Measurements from ENCODE around the gene GMPPB. TPM values are rescaled to one million over a fixed set of nuclear protein-coding genes. Genes with fewer than 3 reads are reported as not detected.

The GMPPB gene
- 10 to 100 TPM; 15.6 to 20.5 (median 17.3) TPM for total RNA-seq

DNA sequence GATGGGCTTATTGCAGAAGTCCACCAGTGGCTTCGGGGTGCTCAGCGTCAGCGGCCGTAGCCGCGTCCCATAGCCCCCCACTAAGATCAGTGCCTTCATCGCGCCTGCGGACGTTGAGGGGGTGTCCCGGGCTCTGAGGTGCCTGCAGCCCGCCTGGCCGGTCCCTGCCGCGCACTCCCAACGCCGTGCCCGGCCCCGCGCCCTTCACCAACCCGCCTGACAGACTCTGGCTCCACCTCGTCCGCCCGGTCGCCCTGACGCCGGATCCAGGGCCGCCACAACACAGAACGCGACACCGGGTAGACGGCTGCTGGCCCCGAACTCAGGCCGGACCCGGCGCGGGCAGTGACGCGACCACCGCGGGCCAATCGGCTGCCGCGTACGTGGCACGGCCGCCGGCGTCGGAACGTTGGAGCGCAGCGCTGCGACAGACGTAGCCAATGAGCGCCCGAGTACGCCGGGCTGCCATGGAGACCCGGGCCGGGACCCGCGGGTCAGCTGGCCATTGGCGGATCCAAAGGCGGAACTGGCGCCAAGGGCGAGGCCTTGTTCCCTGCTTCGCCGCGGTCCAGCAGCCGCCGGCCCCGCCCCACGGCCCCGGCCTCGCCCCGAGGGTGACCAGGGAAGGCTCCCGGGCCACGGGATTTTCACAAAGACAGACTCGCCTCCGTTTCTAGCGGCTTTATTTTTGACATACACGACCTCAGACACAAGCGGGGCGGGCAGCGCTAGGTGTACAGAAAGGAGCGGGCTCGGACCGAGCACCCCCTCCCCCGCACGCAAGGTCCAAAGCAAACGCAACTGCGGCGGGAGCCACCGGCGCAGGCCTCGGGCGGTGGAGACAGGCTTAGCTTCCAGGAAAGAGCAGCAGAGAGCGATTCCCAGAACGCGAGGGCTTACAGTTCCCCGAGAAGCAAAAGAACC lies at the start of gene GMPPB:
Gene GMPPB, minus strand, starts transcription at position 324 of the 924 bp plus-strand sequence. Its CDS starts 225 bp downstream, at position 99.
- Histone ChIP-seq H3K27me3 (no peaks in the 10 kb centered on the region), H3K27ac (peak within 1 kb of the TSS; percentile 80 to 99 (median 90)), H3K4me1 (peaks cover 0 to 55% (median 18%) of the 10 kb centered on the region in 3 donors), H3K4me3 (peak within 1 kb of the TSS; percentile 76 to 99), H3K9me3 (no peaks in the 10 kb centered on the region), H3K36me3 (peaks cover 0 to 61% of the 10 kb centered on the region in 2 donors)
- 0% methylated on average over 1 of the region's 102 CpGs; no CpG with 5 or more reads in 1 of the 2 donors for WGBS, 2 donors (ENCODE audit: low coverage in 1 of 2)
- ATAC-seq: peak; percentile 94
- peak; percentile 91 for TF ChIP-seq POLR2AphosphoS5 (IDR thresholded peaks at IDR 0.05)
- peak; percentile 76 to 89 for TF ChIP-seq POLR2A (IDR thresholded peaks at IDR 0.05)
- TF ChIP-seq, protein P1, sequence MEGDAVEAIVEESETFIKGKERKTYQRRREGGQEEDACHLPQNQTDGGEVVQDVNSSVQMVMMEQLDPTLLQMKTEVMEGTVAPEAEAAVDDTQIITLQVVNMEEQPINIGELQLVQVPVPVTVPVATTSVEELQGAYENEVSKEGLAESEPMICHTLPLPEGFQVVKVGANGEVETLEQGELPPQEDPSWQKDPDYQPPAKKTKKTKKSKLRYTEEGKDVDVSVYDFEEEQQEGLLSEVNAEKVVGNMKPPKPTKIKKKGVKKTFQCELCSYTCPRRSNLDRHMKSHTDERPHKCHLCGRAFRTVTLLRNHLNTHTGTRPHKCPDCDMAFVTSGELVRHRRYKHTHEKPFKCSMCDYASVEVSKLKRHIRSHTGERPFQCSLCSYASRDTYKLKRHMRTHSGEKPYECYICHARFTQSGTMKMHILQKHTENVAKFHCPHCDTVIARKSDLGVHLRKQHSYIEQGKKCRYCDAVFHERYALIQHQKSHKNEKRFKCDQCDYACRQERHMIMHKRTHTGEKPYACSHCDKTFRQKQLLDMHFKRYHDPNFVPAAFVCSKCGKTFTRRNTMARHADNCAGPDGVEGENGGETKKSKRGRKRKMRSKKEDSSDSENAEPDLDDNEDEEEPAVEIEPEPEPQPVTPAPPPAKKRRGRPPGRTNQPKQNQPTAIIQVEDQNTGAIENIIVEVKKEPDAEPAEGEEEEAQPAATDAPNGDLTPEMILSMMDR (IDR thresholded peaks at IDR 0.05): no peak
- TF ChIP-seq EP300 (IDR thresholded peaks at IDR 0.05): no peak

DNA sequence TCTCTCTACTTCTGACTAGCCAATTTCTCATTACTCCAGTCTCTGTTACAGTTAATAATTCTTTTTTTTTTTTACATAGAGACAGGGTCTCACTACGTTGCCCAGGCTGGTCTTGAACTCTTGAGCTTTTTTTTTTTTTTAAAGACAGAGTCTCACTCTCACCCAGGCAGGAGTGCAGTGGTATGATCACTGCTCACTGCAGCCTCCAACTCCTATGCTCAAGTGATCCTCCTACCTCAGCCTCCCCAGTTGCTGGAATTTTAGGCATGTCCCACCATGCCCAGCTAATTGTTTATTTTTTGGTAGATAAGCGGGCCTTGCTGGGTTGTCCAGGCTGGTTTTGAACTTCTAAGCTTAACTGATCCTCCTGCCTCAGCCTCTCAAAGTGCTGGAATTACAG lies 49.0 kb upstream of the GMPPB start:
- no peak for TF ChIP-seq POLR2A (IDR thresholded peaks at IDR 0.05)
- no peak for TF ChIP-seq EP300 (IDR thresholded peaks at IDR 0.05)
- TF ChIP-seq, protein P1 (IDR thresholded peaks at IDR 0.05): no peak
- no peak for TF ChIP-seq POLR2AphosphoS5 (IDR thresholded peaks at IDR 0.05)
- Histone ChIP-seq H3K27ac (no peak overlapping the region), H3K9me3 (no peaks in the 10 kb centered on the region), H3K27me3 (no peaks in the 10 kb centered on the region), H3K36me3 (peaks cover 0 to 22% of the 10 kb centered on the region in 2 donors), H3K4me3 (no peak overlapping the region), H3K4me1 (peaks cover 0 to 49% (median 7%) of the 10 kb centered on the region in 3 donors)
- no peak for ATAC-seq
- 100% methylated on average over 1 of the region's 2 CpGs; no CpG with 5 or more reads in 1 of the 2 donors for WGBS, 2 donors (ENCODE audit: low coverage in 1 of 2)

DNA sequence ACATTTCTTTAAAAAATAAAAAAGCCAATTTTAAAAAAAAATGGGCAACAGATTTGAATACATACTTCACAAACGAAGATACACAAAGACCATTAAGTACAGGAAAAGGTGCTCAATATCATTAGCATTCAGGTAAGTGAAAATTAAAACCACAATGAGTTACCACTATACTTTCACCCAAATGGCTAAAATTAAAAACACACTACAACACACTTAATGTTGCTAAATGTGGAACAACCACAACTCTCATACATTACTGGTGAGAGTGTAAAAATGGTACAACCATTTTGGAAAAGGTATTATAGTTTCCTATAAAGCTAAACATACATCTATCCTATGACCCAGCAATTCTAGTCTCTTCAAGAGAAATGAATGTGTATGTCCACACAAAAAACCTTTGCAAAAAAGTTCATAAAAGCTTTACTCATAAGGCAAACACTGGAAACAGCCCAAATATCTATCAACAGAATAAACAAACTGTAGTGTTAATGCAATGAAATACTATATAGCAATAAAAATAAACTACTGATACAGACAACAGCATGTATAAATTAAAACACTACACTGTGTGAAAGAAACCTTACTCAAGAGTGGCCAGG lies 47.7 kb upstream of the GMPPB start:
- TF ChIP-seq POLR2AphosphoS5 (IDR thresholded peaks at IDR 0.05): no peak
- TF ChIP-seq POLR2A (IDR thresholded peaks at IDR 0.05): no peak
- TF ChIP-seq, protein P1 (IDR thresholded peaks at IDR 0.05): no peak
- TF ChIP-seq EP300 (IDR thresholded peaks at IDR 0.05): no peak
- Histone ChIP-seq H3K36me3 (peaks cover 0 to 11% of the 10 kb centered on the region in 2 donors), H3K4me1 (peaks cover 0 to 49% (median 7%) of the 10 kb centered on the region in 3 donors), H3K27ac (no peak overlapping the region), H3K9me3 (no peaks in the 10 kb centered on the region), H3K4me3 (no peak overlapping the region), H3K27me3 (no peaks in the 10 kb centered on the region)
- 67 to 80% methylated on average over 1 of the region's 1 CpG for WGBS, 2 donors (ENCODE audit: low coverage in 1 of 2)
- ATAC-seq: no peak

DNA sequence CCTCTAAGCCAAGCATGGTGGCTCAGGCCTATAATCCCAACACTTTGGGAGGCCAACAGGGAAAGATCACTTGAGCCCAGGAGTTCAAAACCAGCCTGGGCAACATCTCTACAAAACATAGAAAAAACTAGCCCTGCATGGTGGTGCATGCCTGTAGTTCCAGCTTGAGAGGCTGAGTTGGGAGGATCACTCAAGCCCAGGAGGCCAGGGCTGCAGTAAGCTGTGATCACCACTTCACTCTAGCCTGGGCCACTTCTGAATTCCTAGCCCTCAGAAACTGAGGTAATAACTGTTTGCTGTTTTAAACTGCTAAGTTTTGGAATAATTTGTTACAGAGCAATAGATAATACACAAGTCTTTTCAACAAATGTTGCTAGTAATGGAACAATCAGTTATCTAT lies 46.2 kb upstream of the GMPPB start:
- no peak for TF ChIP-seq EP300 (IDR thresholded peaks at IDR 0.05)
- TF ChIP-seq POLR2A (IDR thresholded peaks at IDR 0.05): no peak
- TF ChIP-seq, protein P1 (IDR thresholded peaks at IDR 0.05): no peak
- H3K9me3 ChIP-seq: no peaks in the 10 kb centered on the region
- H3K27ac ChIP-seq: no peak overlapping the region
- H3K27me3 ChIP-seq: no peaks in the 10 kb centered on the region
- H3K4me1 ChIP-seq: peaks cover 0 to 35% (median 5%) of the 10 kb centered on the region in 3 donors
- H3K36me3 ChIP-seq: peaks cover 0 to 18% of the 10 kb centered on the region in 2 donors
- no peak for ATAC-seq
- no peak overlapping the region for H3K4me3 ChIP-seq

All from gastroesophageal sphincter (tissue), 4 donors.